ENCODE measurements around the gene METTL27.

GRCh38 chr7:73830681-73831583 lies 11.4 kb downstream of the METTL27 start, which contains the start of gene CLDN4:
- TF ChIP-seq CTCF (IDR thresholded peaks at IDR 0.05; ENCODE audit: insufficient read depth, low read length, poor library complexity, severe bottlenecking) (no peak), EZH2phosphoT487 (conservative IDR thresholded peaks at IDR 0.05; ENCODE audit: low read length) (no peak)

Data from SU-DHL-6 (cell line).